ENCODE data around the gene ABHD11.

DNA sequence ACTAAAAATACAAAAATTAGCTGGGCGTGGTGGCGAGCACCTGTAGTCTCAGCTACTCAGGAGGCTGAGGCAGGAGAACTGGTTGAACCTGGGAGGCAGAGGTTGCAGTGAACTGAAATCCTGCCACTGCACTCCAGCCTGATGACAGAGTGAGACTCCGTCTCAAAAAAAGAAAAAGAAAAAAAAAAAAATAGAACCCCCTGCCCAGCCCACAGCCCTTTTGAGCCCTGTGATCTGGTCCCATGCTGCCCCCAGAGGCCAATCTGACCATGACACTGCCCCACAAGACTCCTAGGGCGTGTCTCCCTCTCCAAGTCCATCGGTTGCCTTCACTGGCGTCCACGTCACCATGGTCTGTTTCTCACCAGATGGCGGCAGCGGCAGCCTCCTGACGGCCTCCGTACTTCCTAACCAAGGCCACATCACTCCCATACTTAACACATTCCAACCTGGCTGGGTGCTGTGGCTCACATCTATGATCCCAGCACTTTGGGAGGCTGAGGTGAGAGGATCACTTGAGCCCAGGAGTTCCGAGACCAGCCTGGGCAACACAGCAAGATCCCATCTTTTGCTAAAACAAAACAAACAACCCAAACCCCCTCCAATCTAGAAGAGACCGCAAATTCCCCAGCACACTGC is 37.1 kb downstream of the ABHD11 start:
- TF ChIP-seq, protein P1, sequence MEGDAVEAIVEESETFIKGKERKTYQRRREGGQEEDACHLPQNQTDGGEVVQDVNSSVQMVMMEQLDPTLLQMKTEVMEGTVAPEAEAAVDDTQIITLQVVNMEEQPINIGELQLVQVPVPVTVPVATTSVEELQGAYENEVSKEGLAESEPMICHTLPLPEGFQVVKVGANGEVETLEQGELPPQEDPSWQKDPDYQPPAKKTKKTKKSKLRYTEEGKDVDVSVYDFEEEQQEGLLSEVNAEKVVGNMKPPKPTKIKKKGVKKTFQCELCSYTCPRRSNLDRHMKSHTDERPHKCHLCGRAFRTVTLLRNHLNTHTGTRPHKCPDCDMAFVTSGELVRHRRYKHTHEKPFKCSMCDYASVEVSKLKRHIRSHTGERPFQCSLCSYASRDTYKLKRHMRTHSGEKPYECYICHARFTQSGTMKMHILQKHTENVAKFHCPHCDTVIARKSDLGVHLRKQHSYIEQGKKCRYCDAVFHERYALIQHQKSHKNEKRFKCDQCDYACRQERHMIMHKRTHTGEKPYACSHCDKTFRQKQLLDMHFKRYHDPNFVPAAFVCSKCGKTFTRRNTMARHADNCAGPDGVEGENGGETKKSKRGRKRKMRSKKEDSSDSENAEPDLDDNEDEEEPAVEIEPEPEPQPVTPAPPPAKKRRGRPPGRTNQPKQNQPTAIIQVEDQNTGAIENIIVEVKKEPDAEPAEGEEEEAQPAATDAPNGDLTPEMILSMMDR (IDR thresholded peaks at IDR 0.05): peak in 4 of 7 experiments; percentile 28 to 41 (median 33)
- no peak for TF ChIP-seq POLR2A (IDR thresholded peaks at IDR 0.05)
- TF ChIP-seq POLR2AphosphoS5 (IDR thresholded peaks at IDR 0.05): no peak
